WTC11 (cell line): ENCODE data around the gene EIF3A.

Source experiments
- CREM ChIP-seq: sonication (generic); formaldehyde crosslinking; IDR thresholded peaks from 2 replicates; pipeline ENCODE4 v1.8.1; 2022; ENCODE audit warnings: mild to moderate bottlenecking, missing genetic modification reagents, moderate library complexity
- FOXJ3 ChIP-seq: sonication (generic); formaldehyde crosslinking; IDR thresholded peaks from 2 replicates; pipeline ENCODE4 v1.9.0; 2021; ENCODE audit warnings: missing genetic modification reagents, mild to moderate bottlenecking, borderline replicate concordance
- SMAD3 ChIP-seq: sonication (generic); formaldehyde crosslinking; IDR thresholded peaks from 2 replicates; pipeline ENCODE4 v1.8.0; 2022; ENCODE audit warnings: missing genetic modification reagents, mild to moderate bottlenecking, borderline replicate concordance
- TP53 ChIP-seq: sonication (generic); formaldehyde crosslinking; IDR thresholded peaks from 2 replicates; pipeline ENCODE4 v1.8.1; 2023; ENCODE audit warnings: mild to moderate bottlenecking, missing genetic modification reagents
- ZNF671 ChIP-seq: fragments of 250-450 bp; sonication (Bioruptor Pico); IDR thresholded peaks from 2 replicates; pipeline ENCODE4 v1.8.0; 2021; ENCODE audit warnings: mild to moderate bottlenecking
- TF ChIP-seq, protein P1 (sequence below): fragments of 200-600 bp; IDR thresholded peaks from 2 replicates; pipeline ENCODE4 v1.8.0; 2022; ENCODE audit warnings: antibody characterized with exemption
- TF ChIP-seq, protein P2 (sequence below): sonication (generic); formaldehyde crosslinking; IDR thresholded peaks from 2 replicates; pipeline ENCODE4 v1.8.1; 2023; ENCODE audit warnings: mild to moderate bottlenecking, missing genetic modification reagents
- TF ChIP-seq, protein P3 (sequence below): sonication (generic); formaldehyde crosslinking; IDR thresholded peaks from 2 replicates; pipeline ENCODE4 v1.8.1; 2023; ENCODE audit warnings: mild to moderate bottlenecking, missing genetic modification reagents, borderline replicate concordance
- TF ChIP-seq, protein P4 (sequence below): sonication (generic); formaldehyde crosslinking; IDR thresholded peaks from 2 replicates; pipeline ENCODE4 v1.8.0; 2022; ENCODE audit warnings: mild to moderate bottlenecking, missing genetic modification reagents
- TF ChIP-seq, protein P5 (sequence below): sonication (generic); formaldehyde crosslinking; IDR thresholded peaks from 2 replicates; pipeline ENCODE4 v1.8.1; 2022; ENCODE audit warnings: mild to moderate bottlenecking, missing genetic modification reagents, moderate library complexity, borderline replicate concordance

DNA sequence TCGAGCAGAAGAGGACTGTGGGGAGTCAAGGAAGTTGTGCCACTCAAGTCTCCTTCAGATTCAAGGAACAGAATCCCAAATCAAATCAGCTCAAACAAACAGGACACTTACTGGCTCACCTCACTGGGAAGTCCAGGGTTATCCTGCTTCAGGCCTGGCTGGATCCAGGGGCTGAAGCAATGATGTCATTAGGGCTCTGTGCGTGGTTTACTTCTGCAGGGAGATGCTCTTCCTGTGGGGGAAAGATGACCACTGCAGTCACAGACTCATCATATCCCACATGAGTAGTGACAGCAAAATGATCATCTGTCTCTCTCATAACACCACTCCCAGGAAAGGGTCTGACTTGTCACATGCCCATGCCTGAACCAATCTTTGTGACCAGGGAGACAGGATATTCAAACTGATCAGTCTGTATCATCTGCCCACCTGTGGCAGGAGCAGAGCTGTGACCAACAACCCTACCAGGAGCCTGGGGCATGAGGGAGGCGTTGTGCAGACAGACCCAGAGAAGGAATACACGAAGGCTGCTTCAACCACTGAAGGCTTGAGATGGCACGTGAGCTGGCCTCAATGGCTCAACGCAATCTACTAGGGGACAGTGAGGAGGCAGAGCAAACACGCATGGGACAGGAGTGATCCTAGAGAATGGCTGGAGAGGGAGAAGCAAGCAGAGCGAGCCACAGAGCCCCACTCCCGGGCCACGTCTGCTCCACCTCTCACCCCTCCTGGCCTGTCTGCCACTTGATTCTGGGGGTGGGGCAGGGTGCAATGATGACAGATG, 78.7 kb downstream of the EIF3A start:
- TF ChIP-seq, protein P1, sequence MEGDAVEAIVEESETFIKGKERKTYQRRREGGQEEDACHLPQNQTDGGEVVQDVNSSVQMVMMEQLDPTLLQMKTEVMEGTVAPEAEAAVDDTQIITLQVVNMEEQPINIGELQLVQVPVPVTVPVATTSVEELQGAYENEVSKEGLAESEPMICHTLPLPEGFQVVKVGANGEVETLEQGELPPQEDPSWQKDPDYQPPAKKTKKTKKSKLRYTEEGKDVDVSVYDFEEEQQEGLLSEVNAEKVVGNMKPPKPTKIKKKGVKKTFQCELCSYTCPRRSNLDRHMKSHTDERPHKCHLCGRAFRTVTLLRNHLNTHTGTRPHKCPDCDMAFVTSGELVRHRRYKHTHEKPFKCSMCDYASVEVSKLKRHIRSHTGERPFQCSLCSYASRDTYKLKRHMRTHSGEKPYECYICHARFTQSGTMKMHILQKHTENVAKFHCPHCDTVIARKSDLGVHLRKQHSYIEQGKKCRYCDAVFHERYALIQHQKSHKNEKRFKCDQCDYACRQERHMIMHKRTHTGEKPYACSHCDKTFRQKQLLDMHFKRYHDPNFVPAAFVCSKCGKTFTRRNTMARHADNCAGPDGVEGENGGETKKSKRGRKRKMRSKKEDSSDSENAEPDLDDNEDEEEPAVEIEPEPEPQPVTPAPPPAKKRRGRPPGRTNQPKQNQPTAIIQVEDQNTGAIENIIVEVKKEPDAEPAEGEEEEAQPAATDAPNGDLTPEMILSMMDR, result no peak
- no peak for TF ChIP-seq FOXJ3 (CRISPR knock-in tag)
- TF ChIP-seq CREM, result no peak
- TF ChIP-seq, protein P2, sequence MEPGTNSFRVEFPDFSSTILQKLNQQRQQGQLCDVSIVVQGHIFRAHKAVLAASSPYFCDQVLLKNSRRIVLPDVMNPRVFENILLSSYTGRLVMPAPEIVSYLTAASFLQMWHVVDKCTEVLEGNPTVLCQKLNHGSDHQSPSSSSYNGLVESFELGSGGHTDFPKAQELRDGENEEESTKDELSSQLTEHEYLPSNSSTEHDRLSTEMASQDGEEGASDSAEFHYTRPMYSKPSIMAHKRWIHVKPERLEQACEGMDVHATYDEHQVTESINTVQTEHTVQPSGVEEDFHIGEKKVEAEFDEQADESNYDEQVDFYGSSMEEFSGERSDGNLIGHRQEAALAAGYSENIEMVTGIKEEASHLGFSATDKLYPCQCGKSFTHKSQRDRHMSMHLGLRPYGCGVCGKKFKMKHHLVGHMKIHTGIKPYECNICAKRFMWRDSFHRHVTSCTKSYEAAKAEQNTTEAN (CRISPR knock-in tag), result no peak
- TF ChIP-seq SMAD3, result no peak
- no peak for TF ChIP-seq TP53 (CRISPR knock-in tag)
- TF ChIP-seq, protein P3, sequence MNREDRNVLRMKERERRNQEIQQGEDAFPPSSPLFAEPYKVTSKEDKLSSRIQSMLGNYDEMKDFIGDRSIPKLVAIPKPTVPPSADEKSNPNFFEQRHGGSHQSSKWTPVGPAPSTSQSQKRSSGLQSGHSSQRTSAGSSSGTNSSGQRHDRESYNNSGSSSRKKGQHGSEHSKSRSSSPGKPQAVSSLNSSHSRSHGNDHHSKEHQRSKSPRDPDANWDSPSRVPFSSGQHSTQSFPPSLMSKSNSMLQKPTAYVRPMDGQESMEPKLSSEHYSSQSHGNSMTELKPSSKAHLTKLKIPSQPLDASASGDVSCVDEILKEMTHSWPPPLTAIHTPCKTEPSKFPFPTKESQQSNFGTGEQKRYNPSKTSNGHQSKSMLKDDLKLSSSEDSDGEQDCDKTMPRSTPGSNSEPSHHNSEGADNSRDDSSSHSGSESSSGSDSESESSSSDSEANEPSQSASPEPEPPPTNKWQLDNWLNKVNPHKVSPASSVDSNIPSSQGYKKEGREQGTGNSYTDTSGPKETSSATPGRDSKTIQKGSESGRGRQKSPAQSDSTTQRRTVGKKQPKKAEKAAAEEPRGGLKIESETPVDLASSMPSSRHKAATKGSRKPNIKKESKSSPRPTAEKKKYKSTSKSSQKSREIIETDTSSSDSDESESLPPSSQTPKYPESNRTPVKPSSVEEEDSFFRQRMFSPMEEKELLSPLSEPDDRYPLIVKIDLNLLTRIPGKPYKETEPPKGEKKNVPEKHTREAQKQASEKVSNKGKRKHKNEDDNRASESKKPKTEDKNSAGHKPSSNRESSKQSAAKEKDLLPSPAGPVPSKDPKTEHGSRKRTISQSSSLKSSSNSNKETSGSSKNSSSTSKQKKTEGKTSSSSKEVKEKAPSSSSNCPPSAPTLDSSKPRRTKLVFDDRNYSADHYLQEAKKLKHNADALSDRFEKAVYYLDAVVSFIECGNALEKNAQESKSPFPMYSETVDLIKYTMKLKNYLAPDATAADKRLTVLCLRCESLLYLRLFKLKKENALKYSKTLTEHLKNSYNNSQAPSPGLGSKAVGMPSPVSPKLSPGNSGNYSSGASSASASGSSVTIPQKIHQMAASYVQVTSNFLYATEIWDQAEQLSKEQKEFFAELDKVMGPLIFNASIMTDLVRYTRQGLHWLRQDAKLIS (CRISPR knock-in tag), result no peak
- no peak for TF ChIP-seq ZNF671
- TF ChIP-seq, protein P4, sequence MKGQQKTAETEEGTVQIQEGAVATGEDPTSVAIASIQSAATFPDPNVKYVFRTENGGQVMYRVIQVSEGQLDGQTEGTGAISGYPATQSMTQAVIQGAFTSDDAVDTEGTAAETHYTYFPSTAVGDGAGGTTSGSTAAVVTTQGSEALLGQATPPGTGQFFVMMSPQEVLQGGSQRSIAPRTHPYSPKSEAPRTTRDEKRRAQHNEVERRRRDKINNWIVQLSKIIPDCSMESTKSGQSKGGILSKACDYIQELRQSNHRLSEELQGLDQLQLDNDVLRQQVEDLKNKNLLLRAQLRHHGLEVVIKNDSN (CRISPR knock-in tag), result no peak
- TF ChIP-seq, protein P5, sequence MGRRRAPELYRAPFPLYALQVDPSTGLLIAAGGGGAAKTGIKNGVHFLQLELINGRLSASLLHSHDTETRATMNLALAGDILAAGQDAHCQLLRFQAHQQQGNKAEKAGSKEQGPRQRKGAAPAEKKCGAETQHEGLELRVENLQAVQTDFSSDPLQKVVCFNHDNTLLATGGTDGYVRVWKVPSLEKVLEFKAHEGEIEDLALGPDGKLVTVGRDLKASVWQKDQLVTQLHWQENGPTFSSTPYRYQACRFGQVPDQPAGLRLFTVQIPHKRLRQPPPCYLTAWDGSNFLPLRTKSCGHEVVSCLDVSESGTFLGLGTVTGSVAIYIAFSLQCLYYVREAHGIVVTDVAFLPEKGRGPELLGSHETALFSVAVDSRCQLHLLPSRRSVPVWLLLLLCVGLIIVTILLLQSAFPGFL, result no peak
